Right lung (tissue), 5 donors: ENCODE data around the gene TICRR. TPM values are rescaled to one million over a fixed set of nuclear protein-coding genes. Genes with fewer than 3 reads are reported as not detected.

Experiments used
- DNase-seq, 2 donors: peaks; one replicate each; pipeline ENCODE4 v3.0.0-alpha.2; 2013
- polyA plus RNA-seq, 5 donors: library from polyadenylated mRNA; unstranded; fragments of 120-200 nt; gene quantifications; one replicate each; pipeline versions ENCODE4 v1.2.1 to v1.2.3, GENCODE V29; 2013; ENCODE audit warnings: inconsistent platforms in 1 of 5, low replicate concordance in 1 of 5; ENCODE audit not compliant: insufficient read length in 5 of 5, insufficient read depth in 1 of 5

Gene TICRR
- polyA plus RNA-seq, 5 donors: 6.9 to 16.0 (median 11.0) TPM

DNA sequence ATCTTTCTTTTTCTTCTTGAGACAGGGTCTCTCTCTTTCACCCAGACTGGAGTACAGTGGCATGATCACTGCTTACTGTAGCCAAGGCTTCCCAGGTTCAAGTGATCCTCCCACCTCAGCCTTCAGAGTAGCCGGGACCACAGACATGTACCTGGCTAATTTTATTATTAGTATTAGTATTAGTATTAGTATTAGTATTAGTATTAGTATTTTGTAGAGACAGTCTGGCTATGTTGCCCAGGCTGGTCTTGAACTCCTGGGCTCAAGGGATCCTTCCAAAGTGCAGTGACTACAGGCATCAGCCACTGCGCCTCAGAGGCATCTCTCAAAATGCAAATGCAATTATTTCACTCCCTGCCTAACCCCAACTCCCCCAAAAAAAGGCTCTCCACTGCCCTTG lies 78.3 kb downstream of the TICRR start:
- no peak for DNase-seq

GRCh38 chr15:89654301-89654761 lies 79.1 kb downstream of the TICRR start:
- DNase-seq: no peak

DNA sequence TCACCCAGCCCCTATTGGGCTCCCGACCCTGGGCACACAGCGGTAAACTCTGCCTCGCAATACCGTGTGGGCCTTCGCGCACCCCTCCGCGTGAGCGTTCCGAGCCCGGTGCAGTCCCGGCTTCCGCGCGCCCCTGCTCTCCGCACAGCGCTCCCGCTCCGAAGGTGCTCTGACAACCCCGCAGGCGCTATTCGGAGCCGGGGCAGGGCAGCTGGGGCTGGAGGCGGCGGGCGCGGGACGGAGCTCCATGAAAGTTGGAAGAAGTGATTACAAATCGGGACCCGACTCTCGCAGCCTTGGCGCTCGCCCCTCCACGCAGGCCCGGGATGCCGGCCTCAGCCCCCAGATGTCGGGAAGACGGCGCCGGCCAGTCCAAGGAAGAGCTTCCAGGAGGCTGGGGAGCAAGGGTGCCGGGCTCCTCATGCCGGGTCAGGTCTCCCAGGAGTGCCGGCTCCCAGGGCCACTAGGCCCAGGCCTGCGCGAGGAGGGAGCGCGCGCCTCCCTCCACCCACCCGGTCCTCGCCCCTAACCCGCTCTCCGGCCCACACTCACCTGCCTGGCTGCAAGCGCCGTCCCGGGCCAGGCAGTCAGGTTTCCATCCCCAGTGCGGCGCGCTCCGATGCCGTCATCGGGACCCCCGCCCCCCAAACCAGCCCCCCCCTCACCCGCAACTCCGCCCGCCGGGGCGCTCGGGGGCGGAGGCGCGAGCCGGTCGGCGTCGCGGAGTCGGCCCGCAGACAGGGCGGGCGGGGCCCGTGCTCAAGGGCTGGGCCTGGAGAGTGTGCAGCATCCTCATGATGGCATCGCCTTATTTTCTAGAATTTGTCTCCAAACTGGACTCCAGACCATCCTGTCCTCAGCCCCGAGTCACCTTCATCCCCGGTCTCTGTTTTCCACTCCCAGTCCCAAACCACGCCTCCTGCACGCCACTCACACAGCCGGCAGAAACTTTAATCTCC lies 79.9 kb downstream of the TICRR start, which contains the start of gene KIF7:
KIF7 (minus strand) TSS at position 621 of the 959 bp plus-strand sequence. CDS start 2,537 bp downstream, outside the sequence.
- peak; percentile 44 to 63 for DNase-seq

DNA sequence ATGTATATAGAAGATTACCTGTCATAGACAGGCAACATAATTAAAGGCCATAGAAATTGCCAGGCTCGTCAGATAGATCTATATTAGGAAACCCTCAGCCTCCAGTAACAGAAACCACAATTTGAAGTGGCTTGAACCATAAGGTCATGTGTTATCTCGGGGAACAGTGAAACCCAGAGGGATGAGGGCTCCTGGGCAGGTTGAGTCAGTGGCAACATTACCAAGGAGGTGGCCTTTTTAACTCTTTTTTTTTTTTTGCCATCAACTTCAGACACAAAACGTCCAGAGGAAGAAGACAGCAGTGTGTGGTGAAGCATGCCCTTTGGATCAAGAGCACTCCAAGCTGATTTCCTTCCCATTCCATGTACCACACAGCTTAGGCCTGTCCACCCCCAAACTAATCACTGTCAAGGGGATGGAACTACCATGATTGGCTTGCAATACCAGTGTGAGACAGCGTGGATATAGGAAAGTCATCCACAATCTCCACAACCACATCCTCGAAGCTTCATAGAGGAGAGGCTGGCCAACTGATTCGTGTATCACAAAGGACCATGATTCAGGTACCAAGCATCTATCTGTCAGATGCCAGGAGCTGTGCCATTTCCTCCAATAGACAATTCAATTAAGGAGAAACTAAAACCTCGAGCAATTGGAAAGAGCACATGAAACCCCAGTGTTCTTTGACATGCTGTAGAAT lies 81.0 kb downstream of the TICRR start:
- no peak for DNase-seq

GRCh38 chr15:89657686-89658200 lies 82.5 kb downstream of the TICRR start:
- DNase-seq: no peak

GRCh38 chr15:89659295-89659694 lies 84.0 kb downstream of the TICRR start:
- DNase-seq: no peak

DNA sequence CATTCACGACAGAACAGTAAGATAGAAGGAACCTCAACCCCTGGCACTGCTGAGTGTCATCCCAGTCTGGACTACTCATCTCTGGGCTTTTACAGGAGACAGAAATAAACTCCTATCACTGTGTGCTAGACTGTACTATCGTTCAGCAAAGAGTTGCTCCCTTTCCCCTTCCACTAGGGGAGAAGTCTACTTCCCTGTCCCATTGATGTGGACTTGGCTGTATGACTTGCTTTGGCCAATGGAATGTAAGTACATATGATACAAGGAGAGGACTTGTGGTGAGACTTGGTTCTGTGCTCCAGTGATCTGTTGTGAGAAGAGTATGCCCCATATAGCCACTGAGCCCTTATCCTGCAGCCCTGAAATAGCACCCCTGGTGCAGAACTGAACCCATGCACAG lies 85.3 kb downstream of the TICRR start:
- DNase-seq: no peak

- DNase-seq: peak; percentile 31 to 38
These were observed 87.8 kb downstream of the TICRR start for GRCh38 chr15:89662893-89663626.

DNA sequence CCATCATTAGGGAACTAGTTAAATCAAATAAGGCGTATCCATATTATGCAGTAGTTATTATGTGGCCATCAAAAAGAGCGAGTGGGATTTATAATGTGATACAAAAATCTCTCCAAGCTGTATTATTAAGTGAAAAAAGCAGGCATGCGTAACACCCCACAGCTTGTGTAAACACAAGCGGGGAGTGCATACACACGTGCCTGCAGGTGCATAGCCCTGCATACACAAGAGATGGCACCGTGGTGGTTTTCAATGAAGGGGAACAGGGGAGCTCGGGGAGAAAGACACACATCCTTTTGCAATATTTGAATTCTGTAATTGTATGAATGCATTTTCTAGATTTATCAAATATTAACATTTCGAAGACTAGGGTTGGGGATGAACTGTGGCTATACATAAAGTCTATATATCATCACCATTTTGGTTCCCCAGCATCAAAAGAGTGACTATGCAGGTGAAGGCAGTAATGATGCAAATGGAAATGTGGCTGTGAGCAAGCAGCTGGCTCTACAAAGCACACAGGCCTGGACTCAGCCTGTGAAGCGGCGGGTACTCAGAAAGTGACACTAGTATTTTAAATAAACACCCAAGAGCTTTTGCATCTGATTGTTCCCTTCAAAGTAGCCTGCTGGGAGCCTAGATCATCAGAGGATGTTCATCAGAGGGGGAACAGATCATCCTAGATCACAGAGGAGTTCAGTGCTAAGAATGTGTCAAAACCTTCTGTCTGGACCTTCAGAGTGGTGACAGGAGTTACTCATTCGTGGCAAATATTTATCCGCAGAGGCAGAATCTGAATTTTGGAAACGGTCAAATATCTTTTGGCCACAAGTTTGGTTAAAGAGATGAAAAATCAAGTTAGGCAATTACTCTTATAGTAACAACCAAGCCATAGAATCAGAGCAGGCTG lies 89.4 kb downstream of the TICRR start:
- no peak for DNase-seq

DNA sequence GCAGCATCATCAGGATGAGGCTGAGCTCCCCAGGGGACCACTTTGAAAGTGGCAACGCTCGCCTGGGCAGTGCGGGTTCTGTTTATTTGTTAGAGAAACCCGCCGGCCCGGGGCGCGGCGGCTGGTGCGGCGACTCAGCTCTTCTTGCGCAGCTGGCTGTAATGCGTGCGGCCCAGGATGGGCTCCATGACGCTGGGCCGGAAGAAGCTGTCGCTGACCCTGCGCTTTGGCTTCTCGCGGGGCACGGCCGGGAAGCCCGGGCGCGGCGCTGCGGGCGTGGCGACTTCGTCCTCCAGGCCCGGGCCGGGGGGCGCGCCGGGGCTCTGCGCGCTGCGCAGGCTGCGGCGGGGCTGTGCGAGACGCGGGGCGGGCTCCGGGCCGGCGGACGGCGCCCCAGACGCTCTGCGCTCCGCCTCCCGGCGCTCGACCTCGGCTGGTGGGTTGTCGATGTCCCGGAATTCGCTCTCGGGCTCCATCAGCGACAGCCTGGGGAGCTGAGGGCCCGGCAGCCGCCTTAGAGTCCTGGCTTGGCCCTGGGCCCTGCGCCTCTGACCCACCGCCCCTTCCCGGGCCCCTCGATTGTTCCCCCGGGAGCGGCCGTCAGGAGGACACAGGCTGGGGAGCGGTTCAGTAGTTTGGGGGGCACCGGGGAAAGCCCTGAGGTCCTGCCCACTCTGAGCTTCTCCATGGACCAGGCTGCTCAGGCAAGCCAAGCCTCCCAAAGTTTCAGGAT lies 90.3 kb downstream of the TICRR start:
- DNase-seq: peak; percentile 64 to 66

GRCh38 chr15:89666184-89666857 lies 91.1 kb downstream of the TICRR start:
- no peak for DNase-seq

- no peak for DNase-seq
These were observed 91.8 kb downstream of the TICRR start for GRCh38 chr15:89666858-89667705.

DNA sequence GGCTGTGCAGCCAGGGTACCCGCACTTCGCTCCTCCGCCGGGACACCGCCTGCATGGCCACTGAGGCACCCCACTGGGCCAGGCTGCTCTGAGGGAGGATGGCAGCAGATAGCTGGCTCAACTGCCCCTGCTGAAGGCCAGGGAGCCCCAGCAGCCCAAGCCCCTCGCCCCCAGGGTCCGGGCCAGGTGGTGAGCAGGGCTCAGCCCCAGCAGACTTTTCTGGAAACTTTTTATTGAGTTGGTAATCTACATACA lies 92.4 kb downstream of the TICRR start:
- DNase-seq: no peak

DNA sequence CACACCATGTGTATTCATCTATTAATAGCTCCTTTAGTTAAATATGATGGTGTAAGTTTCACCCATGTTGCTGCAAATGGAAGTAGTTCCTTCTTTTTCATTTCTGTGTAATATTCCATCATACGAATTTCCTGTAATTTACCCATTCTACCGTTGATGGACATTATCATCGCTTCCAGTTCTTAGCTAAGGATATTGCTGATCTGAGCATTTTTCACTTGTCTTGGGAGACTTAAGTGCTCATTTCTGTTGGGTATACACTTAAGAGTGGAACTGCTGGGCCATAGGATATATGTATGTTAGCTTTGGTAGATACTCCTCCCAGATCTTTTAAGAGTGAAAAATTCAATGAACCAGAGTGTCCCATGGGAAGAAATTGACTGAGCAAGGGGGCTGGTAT lies 92.9 kb downstream of the TICRR start:
- no peak for DNase-seq

- DNase-seq: no peak
These were observed 94.1 kb downstream of the TICRR start for GRCh38 chr15:89669309-89669865.

DNA sequence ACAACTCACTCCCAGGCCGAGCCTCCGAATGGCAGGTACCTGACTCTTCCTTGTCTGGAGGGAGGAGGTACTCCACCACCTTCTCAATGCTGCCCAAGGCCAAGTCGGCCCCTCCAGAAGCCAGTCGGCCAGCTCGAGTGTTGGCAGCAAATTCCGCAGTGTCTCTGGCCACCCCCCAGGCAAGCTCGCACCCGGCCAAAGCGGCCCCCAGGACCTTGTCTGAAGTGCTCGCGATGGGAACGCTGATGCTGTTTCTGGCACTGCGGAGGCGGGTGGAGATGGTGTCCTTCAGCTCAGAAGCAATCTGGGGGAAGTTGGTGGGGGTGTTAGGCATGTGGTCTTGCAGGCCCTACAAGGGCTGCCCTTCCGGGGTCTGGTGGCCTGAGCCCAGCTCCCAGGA lies 94.7 kb downstream of the TICRR start:
- no peak for DNase-seq

- no peak for DNase-seq
These were observed 95.8 kb downstream of the TICRR start for GRCh38 chr15:89670971-89671560.

DNA sequence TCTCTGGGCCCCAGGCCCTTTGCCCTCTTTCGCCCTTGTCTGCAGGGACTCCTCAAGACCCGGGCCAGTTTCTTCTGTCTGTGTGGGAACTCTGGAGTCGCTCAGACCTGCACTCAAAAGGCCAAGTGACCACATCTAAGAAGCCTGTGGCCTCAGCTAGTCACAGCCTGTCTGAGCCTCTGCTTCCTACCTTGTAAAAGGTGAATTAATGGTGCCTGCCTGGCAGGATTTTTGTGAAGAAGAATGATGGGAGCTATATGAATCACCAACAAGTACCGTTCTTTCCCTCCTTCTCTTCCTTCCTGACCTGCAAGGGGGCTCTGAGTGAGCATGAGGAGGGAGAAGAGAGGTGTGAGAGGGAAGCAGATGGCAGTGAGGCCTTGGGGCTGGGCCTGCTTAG lies 96.4 kb downstream of the TICRR start:
- DNase-seq: no peak
